ENCODE data around the gene CLPSL1.

GRCh38 chr6:35817515-35817914 is 36.7 kb downstream of the CLPSL1 start:
- TF ChIP-seq CTCF (IDR thresholded peaks at IDR 0.05; ENCODE audit: low read length) (no peak), EZH2 (optimal IDR thresholded peaks at IDR 0.05; ENCODE audit: low read depth, low read length) (no peak)
